Measurements from ENCODE around the gene GNG4. TPM values are rescaled to one million over a fixed set of nuclear protein-coding genes. Genes with fewer than 3 reads are reported as not detected.

GNG4 gene
- total and polyA plus RNA-seq, 2 of the 4 experiments (the other 2 are of a cell fraction): 0.18 to 0.29 TPM

GRCh38 chr1:235650341-235651169, 971 bp upstream of the GNG4 start:
- Histone ChIP-seq H2BK15ac (ENCODE audit: low read depth, low read length) (no peak overlapping the region), H3K23ac (ENCODE audit: low read depth, low read length) (peak overlapping the region; percentile 0; the same call in 1 of the 2 replicates), H2BK5ac (ENCODE audit: low read depth, low read length, poor library complexity, severe bottlenecking) (no peak overlapping the region), H2BK120ac (ENCODE audit: low read depth, low read length) (no peak overlapping the region), H4K91ac (ENCODE audit: insufficient read depth, low read depth, low read length) (no peak overlapping the region), H3K27me3 (ENCODE audit: control insufficient read depth, insufficient read depth, low read length) (peaks cover 41% of the 10 kb centered on the region), H4K20me1 (ENCODE audit: insufficient read depth, low read length) (0 out of 2 replicates have a peak, but pooled peaks cover 3% of the 10 kb centered on the region), H2AFZ (replicated peaks; ENCODE audit: low read length, poor library complexity) (peak overlapping the region; percentile 79), H3K4me3 (ENCODE audit: insufficient read depth, low read depth, low read length) (peak overlapping the region; percentile 7; the same call in 1 of the 2 replicates), H2BK20ac (ENCODE audit: low read depth, low read length) (no peak overlapping the region), H2AK9ac (replicated peaks; ENCODE audit: low read depth, low read length, poor library complexity) (no peak overlapping the region), H3K9me3 (ENCODE audit: control insufficient read depth, insufficient read depth, low read length) (no peaks in the 10 kb centered on the region; the same call in none of the 2 replicates), H3K4me2 (ENCODE audit: low read depth, low read length) (peak overlapping the region; percentile 6; the same call in 1 of the 2 replicates), H3K4me1 (ENCODE audit: control insufficient read depth, insufficient read depth, low read length) (no peaks in the 10 kb centered on the region), H3K9ac (ENCODE audit: low read depth, low read length) (no peak overlapping the region), H4K5ac (ENCODE audit: low read depth, low read length) (no peak overlapping the region), H3K18ac (ENCODE audit: low read depth, low read length) (no peak overlapping the region), H4K8ac (ENCODE audit: low read depth in 2 of 2, low read length in 2 of 2) (no peak overlapping the region), H3K79me1 (ENCODE audit: low read depth in 1 of 2, low read length in 2 of 2) (no peaks in the 10 kb centered on the region), H3K56ac (ENCODE audit: extremely low read depth, insufficient read depth, low read length) (no peak overlapping the region), H3K27ac (ENCODE audit: insufficient read depth, low read length) (no peak overlapping the region), H3K9me1 (ENCODE audit: insufficient read depth, low read length) (no peaks in the 10 kb centered on the region), H3K4ac (ENCODE audit: low read depth, low read length) (no peak overlapping the region), H2AK5ac (ENCODE audit: low read depth, low read length) (no peak overlapping the region), H3K36me3 (ENCODE audit: control insufficient read depth, insufficient read depth, low read length) (no peaks in the 10 kb centered on the region), H3K14ac (replicated peaks; ENCODE audit: low read depth, low read length) (no peak overlapping the region)
- no peak for TF ChIP-seq CEBPB (IDR thresholded peaks at IDR 0.05; ENCODE audit: low read depth, low read length)
- no peak for TF ChIP-seq MAFK (IDR thresholded peaks at IDR 0.05; ENCODE audit: low read depth, low read length)
- TF ChIP-seq, protein P1, sequence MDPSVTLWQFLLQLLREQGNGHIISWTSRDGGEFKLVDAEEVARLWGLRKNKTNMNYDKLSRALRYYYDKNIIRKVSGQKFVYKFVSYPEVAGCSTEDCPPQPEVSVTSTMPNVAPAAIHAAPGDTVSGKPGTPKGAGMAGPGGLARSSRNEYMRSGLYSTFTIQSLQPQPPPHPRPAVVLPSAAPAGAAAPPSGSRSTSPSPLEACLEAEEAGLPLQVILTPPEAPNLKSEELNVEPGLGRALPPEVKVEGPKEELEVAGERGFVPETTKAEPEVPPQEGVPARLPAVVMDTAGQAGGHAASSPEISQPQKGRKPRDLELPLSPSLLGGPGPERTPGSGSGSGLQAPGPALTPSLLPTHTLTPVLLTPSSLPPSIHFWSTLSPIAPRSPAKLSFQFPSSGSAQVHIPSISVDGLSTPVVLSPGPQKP (IDR thresholded peaks at IDR 0.05; ENCODE audit: borderline replicate concordance, low read depth, low read length): no peak
- TF ChIP-seq MXI1 (IDR thresholded peaks at IDR 0.05; ENCODE audit: borderline replicate concordance, low read depth, low read length): no peak
- no peak for TF ChIP-seq RCOR1 (IDR thresholded peaks at IDR 0.05; ENCODE audit: insufficient replicate concordance, low read length)
- TF ChIP-seq, protein P2, sequence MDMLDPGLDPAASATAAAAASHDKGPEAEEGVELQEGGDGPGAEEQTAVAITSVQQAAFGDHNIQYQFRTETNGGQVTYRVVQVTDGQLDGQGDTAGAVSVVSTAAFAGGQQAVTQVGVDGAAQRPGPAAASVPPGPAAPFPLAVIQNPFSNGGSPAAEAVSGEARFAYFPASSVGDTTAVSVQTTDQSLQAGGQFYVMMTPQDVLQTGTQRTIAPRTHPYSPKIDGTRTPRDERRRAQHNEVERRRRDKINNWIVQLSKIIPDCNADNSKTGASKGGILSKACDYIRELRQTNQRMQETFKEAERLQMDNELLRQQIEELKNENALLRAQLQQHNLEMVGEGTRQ (IDR thresholded peaks at IDR 0.05; ENCODE audit: low read depth, low read length): no peak
- TF ChIP-seq CHD1 (IDR thresholded peaks at IDR 0.05; ENCODE audit: low read depth, low read length): no peak
- no peak for TF ChIP-seq RAD21 (IDR thresholded peaks at IDR 0.05; ENCODE audit: low read length)
- no peak for TF ChIP-seq RFX5 (IDR thresholded peaks at IDR 0.05; ENCODE audit: low read depth, low read length)
- TF ChIP-seq, protein P3, sequence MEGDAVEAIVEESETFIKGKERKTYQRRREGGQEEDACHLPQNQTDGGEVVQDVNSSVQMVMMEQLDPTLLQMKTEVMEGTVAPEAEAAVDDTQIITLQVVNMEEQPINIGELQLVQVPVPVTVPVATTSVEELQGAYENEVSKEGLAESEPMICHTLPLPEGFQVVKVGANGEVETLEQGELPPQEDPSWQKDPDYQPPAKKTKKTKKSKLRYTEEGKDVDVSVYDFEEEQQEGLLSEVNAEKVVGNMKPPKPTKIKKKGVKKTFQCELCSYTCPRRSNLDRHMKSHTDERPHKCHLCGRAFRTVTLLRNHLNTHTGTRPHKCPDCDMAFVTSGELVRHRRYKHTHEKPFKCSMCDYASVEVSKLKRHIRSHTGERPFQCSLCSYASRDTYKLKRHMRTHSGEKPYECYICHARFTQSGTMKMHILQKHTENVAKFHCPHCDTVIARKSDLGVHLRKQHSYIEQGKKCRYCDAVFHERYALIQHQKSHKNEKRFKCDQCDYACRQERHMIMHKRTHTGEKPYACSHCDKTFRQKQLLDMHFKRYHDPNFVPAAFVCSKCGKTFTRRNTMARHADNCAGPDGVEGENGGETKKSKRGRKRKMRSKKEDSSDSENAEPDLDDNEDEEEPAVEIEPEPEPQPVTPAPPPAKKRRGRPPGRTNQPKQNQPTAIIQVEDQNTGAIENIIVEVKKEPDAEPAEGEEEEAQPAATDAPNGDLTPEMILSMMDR (conservative IDR thresholded peaks at IDR 0.05; ENCODE audit: low read depth, low read length): no peak
- TF ChIP-seq POLR2A (IDR thresholded peaks at IDR 0.05; ENCODE audit: low read depth, low read length): no peak
- BruUV-seq (replicated peaks): no TSS peak
- 12% methylated on average over 14 of the region's 71 CpGs; no CpG with 5 or more reads in 1 of the 2 experiments for WGBS, 2 experiments (ENCODE audit: extremely low coverage in 2 of 2, insufficient read length in 1 of 2)
- DNase-seq (no peak), ATAC-seq (ENCODE audit: low read depth) (0 out of 2 replicates have a peak, but pooled peaks have one; percentile 18)
- in situ Hi-C loops (cut with MboI; ENCODE audit: low sequenced_read_pairs): no loop called here
- dilution Hi-C loops (cut with HindIII; ENCODE audit: low sequenced_read_pairs, unreplicated experiment): no loop called here
- ChIA-PET CTCF (no interaction called here), POLR2A (ENCODE audit: unreplicated experiment) (no interaction called here)
- intact Hi-C loops (cut with micrococcal nuclease): no loop called here
